Trophoblast cell (in vitro differentiated cells and primary cell): ENCODE measurements around the gene SOWAHC.

ENCODE experiments used
- DNase-seq, 2 donors: peaks; one replicate each; pipeline ENCODE4 v3.0.0-alpha.2; 2016
- H2AFZ ChIP-seq: 2 replicates; pipeline ENCODE4 v1.6.1; 2013; ENCODE audit warnings: low read length, moderate library complexity, mild to moderate bottlenecking; ENCODE audit not compliant: insufficient read depth, poor library complexity
- H2AK5ac ChIP-seq: 2 replicates; pipeline ENCODE4 v1.6.1; 2013; ENCODE audit warnings: mild to moderate bottlenecking, low read length
- H2BK120ac ChIP-seq: 2 replicates; pipeline ENCODE4 v1.6.1; 2013; ENCODE audit warnings: low read length, mild to moderate bottlenecking, moderate library complexity; ENCODE audit not compliant: insufficient read depth, poor library complexity
- H2BK12ac ChIP-seq: 2 replicates; pipeline ENCODE4 v1.6.1; 2013; ENCODE audit warnings: mild to moderate bottlenecking, low read length, moderate library complexity
- H2BK5ac ChIP-seq: 2 replicates; pipeline ENCODE4 v1.6.1; 2013; ENCODE audit warnings: low read length, low read depth, moderate library complexity, mild to moderate bottlenecking; ENCODE audit not compliant: poor library complexity
- H3K14ac ChIP-seq: 2 replicates; pipeline ENCODE4 v1.6.1; 2013; ENCODE audit warnings: mild to moderate bottlenecking, low read length
- H3K18ac ChIP-seq: 2 replicates; pipeline ENCODE4 v1.6.1; 2013; ENCODE audit warnings: mild to moderate bottlenecking, low read length
- H3K23ac ChIP-seq: 2 replicates; pipeline ENCODE4 v1.6.1; 2013; ENCODE audit warnings: low read length
- H3K27ac ChIP-seq: 2 replicates; pipeline ENCODE4 v1.5.1; 2013; ENCODE audit warnings: low read depth, mild to moderate bottlenecking, inconsistent platforms, low read length, moderate library complexity
- H3K27me3 ChIP-seq: 2 replicates; pipeline ENCODE4 v1.6.1; 2013; ENCODE audit warnings: inconsistent platforms, mild to moderate bottlenecking, low read length, moderate library complexity; ENCODE audit not compliant: insufficient read depth
- H3K36me3 ChIP-seq, 2 experiments: 1 replicate in 1 of 2; 2 replicates in 1 of 2; pipeline ENCODE4 v1.6.1; 2013; ENCODE audit warnings: low read length in 2 of 2, mild to moderate bottlenecking in 2 of 2, moderate library complexity in 1 of 2; ENCODE audit not compliant: insufficient read depth in 2 of 2, control insufficient read depth in 1 of 2
- H3K4ac ChIP-seq: 2 replicates; pipeline ENCODE4 v1.6.1; 2013; ENCODE audit warnings: low read depth, mild to moderate bottlenecking, low read length, moderate library complexity
- H3K4me1 ChIP-seq, 2 experiments: 1 replicate in 1 of 2; 2 replicates in 1 of 2; pipeline ENCODE4 v1.6.1; 2013; ENCODE audit warnings: low read length in 2 of 2, mild to moderate bottlenecking in 2 of 2, moderate library complexity in 1 of 2; ENCODE audit not compliant: insufficient read depth in 2 of 2, control insufficient read depth in 1 of 2
- H3K4me2 ChIP-seq: 2 replicates; pipeline ENCODE4 v1.6.1; 2013; ENCODE audit warnings: inconsistent platforms, mild to moderate bottlenecking, low read length, moderate library complexity
- H3K4me3 ChIP-seq: 2 replicates; pipeline ENCODE4 v1.5.1; 2013; ENCODE audit warnings: mild to moderate bottlenecking, low read depth, low read length, inconsistent platforms
- H3K79me1 ChIP-seq: one replicate; pipeline ENCODE4 v1.6.1; 2013; ENCODE audit warnings: low read length
- H3K79me2 ChIP-seq: 2 replicates; pipeline ENCODE4 v1.6.1; 2013; ENCODE audit warnings: low read length, mild to moderate bottlenecking; ENCODE audit not compliant: control insufficient read depth, insufficient read depth, poor library complexity
- H3K9ac ChIP-seq: 2 replicates; pipeline ENCODE4 v1.6.1; 2013; ENCODE audit warnings: mild to moderate bottlenecking, low read length
- H3K9me3 ChIP-seq: 2 replicates; pipeline ENCODE4 v1.6.1; 2013; ENCODE audit warnings: low read depth, mild to moderate bottlenecking, control low read depth, inconsistent platforms, low read length; ENCODE audit not compliant: insufficient read depth
- H4K12ac ChIP-seq: 2 replicates; pipeline ENCODE4 v1.6.1; 2013; ENCODE audit warnings: low read depth, mild to moderate bottlenecking, low read length, moderate library complexity
- H4K8ac ChIP-seq: 2 replicates; pipeline ENCODE4 v1.6.1; 2013; ENCODE audit warnings: low read depth, mild to moderate bottlenecking, low read length, moderate library complexity
- H4K91ac ChIP-seq: one replicate; pipeline ENCODE4 v1.6.1; 2013; ENCODE audit warnings: low read depth, mild to moderate bottlenecking, low read length, moderate library complexity
- WGBS: extraction: QIAGEN DNeasy Blood & Tissue Kit; methylation state at CpG from one replicate; pipeline ENCODE4 v1.1.7; 2013; ENCODE audit warnings: missing lambda C conversion rate; ENCODE audit not compliant: insufficient read length, insufficient coverage; ENCODE audit errors: extremely low coverage; 5-methylcytosine and 5-hydroxymethylcytosine counted together

The SOWAHC gene

DNA sequence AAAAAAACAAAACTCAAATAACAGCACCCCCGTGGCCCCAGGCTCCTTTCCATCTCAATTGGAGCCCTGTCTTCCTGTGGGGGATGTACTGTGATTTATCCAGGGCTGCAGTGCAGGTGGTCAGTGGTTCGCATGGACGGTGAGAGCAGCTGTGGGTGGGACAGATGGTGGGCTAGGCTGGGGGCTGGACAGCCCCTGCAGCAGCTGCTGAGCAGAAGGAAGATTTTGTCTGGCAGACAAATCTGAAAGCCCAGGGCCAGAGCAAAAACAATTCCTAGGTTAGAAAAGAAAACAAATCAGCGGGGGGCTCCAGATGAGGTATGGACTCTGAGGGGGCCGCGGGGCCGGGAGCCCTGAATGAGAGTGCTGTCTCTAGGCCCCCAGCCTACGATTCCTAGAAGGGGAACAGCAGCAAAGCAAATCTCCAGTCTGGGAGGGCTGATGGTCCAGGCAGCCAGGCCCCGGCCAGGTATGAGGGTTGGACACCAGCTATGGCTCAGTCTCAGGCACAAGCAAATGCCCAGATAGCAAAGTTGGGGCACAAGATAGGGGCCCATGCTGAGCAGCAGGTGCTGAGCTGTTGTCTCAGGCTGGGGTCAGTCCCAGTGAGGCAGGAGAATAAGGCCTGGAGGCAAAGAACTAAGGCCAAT, 45.4 kb downstream of the SOWAHC start:
- H3K79me2 ChIP-seq: no peaks in the 10 kb centered on the region
- no CpG with 5 or more reads among the region's 9 CpGs for WGBS
- peaks cover 2% of the 10 kb centered on the region for H3K9me3 ChIP-seq

DNA sequence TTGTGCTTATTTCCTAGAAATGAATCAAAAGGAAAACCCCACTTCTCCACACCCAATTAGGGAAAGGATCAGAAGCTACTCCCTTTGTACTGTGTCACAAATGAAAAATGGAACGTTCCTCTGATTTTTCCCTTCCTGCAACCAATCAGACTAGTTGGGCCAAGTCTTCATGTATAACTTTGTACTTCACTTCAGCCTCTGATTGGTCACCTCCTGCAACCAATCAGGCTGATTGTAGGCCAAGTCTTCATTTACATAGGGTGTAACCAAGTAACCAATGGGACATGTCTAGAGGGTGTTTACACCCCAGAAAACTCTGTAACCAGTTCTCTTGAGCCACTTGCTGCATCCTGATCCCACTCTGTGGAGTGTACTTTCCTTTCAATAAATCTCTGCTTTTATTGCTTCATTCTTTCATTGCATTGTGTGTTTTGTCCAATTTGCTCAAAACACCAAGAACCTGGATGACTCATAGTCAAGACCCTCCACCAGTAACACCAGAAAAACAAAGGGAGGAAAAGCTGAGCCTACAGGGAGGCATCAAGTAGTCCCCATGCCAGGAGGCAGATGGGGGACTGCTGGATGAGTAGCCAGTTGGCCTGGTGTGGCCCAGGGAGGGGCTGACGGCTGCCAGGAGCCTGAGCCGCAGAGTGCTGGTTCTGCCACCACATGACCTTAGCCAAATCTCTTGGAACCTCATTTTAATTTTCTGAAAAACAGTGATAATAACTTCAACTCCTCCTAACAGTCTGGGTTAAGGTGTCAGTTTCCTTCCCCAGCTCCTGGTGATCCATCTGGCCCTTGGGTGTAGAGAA, 46.1 kb downstream of the SOWAHC start:
- H3K79me2 ChIP-seq: no peaks in the 10 kb centered on the region
- H3K27me3 ChIP-seq: no peaks in the 10 kb centered on the region
- no peak overlapping the region for H2BK120ac ChIP-seq
- H2BK12ac ChIP-seq: peak overlapping the region; percentile 51
- H2AK5ac ChIP-seq: no peak overlapping the region
- H4K12ac ChIP-seq: no peak overlapping the region
- H3K27ac ChIP-seq: no peak overlapping the region
- peak overlapping the region; percentile 46 for H4K91ac ChIP-seq
- H3K9me3 ChIP-seq: peaks cover 2% of the 10 kb centered on the region
- no peaks in the 10 kb centered on the region for H3K36me3 ChIP-seq
- H3K79me1 ChIP-seq: no peaks in the 10 kb centered on the region
- no peak overlapping the region for H4K8ac ChIP-seq
- no peak overlapping the region for H3K18ac ChIP-seq
- no peak overlapping the region for H3K23ac ChIP-seq
- no peak for DNase-seq
- H2AFZ ChIP-seq: no peak overlapping the region
- no peak overlapping the region for H3K4me3 ChIP-seq
- H3K4me2 ChIP-seq: no peak overlapping the region
- H2BK5ac ChIP-seq: no peak overlapping the region
- H3K4me1 ChIP-seq: peaks cover 5 to 7% of the 10 kb centered on the region in 2 experiments
- no CpG with 5 or more reads among the region's 3 CpGs for WGBS
- H3K9ac ChIP-seq: no peak overlapping the region
- H3K4ac ChIP-seq: no peak overlapping the region
- H3K14ac ChIP-seq: no peak overlapping the region

More for the DNA sequence above, 45.4 kb downstream of the SOWAHC start:
- Histone ChIP-seq H2AFZ (no peak overlapping the region), H4K91ac (no peak overlapping the region), H2AK5ac (no peak overlapping the region), H4K12ac (no peak overlapping the region), H3K23ac (no peak overlapping the region), H3K36me3 (no peaks in the 10 kb centered on the region), H3K4me2 (no peak overlapping the region), H3K14ac (no peak overlapping the region), H3K27ac (no peak overlapping the region), H3K4me3 (no peak overlapping the region), H3K4me1 (peaks cover 7% of the 10 kb centered on the region in 2 experiments), H2BK12ac (peak overlapping the region; percentile 34), H2BK120ac (peak overlapping the region; percentile 15), H2BK5ac (no peak overlapping the region), H4K8ac (no peak overlapping the region), H3K9ac (no peak overlapping the region), H3K18ac (no peak overlapping the region), H3K27me3 (no peaks in the 10 kb centered on the region), H3K4ac (no peak overlapping the region), H3K79me1 (no peaks in the 10 kb centered on the region)
- no peak for DNase-seq

DNA sequence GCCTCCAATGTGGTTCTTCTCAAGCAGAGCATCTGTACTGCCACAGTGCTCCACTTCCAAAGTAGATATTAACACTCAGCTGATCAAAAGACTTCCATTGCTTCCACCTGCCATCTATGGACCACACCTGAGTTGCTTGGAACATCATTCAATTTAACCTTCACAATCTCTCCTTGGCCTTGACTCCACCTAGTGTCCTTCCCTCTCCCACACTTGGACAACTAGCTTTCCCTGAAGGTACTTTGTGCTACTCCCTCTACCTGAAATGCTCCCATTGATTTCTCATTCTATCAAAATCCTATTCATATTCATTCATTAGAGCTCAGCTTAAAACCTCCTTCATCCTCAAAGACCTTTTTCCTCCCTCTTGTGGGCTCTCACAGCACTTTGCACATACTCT, 48.7 kb downstream of the SOWAHC start:
- Histone ChIP-seq H3K4me1 (peaks cover 4 to 7% of the 10 kb centered on the region in 2 experiments), H3K23ac (no peak overlapping the region), H2AFZ (no peak overlapping the region), H3K4ac (no peak overlapping the region), H4K8ac (no peak overlapping the region), H3K4me2 (no peak overlapping the region), H3K36me3 (no peaks in the 10 kb centered on the region), H3K79me1 (no peaks in the 10 kb centered on the region), H2BK120ac (no peak overlapping the region), H2BK5ac (no peak overlapping the region), H3K18ac (no peak overlapping the region), H3K27me3 (no peaks in the 10 kb centered on the region), H3K27ac (no peak overlapping the region), H2AK5ac (no peak overlapping the region), H4K91ac (no peak overlapping the region), H3K9me3 (peaks cover 2% of the 10 kb centered on the region), H4K12ac (no peak overlapping the region), H3K4me3 (no peak overlapping the region), H3K9ac (no peak overlapping the region), H3K14ac (no peak overlapping the region), H3K79me2 (no peaks in the 10 kb centered on the region), H2BK12ac (no peak overlapping the region)
- DNase-seq: peak; percentile 36 to 74

DNA sequence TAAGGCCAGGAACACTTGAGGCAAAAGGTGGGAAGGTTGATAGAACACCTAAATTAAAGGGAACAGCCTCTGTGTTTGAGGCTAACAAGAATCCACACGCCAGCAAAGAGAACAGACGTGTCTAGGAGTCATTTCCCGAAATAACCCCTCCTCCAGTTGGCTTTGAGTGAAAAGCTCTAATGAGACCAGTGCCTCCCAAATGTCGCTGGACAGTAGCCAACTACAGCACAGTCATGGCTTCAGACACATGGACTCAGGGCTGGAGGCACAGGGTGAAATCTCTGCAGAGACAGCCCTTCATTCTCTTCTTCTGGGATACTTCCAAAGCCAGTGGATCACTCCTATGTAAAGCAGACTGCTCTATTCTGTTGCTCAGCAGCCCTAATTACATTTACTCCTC, 49.6 kb downstream of the SOWAHC start:
- H3K27ac ChIP-seq: no peak overlapping the region
- H3K79me2 ChIP-seq: no peaks in the 10 kb centered on the region
- H2BK5ac ChIP-seq: no peak overlapping the region
- no peak for DNase-seq
- WGBS: no CpG with 5 or more reads among the region's 4 CpGs
- no peak overlapping the region for H3K4me2 ChIP-seq
- no peak overlapping the region for H3K4me3 ChIP-seq
- no peak overlapping the region for H2BK12ac ChIP-seq
- H2AFZ ChIP-seq: no peak overlapping the region
- no peak overlapping the region for H3K9ac ChIP-seq
- H3K36me3 ChIP-seq: no peaks in the 10 kb centered on the region
- H4K12ac ChIP-seq: no peak overlapping the region
- H3K27me3 ChIP-seq: no peaks in the 10 kb centered on the region
- H3K79me1 ChIP-seq: no peaks in the 10 kb centered on the region
- H2BK120ac ChIP-seq: no peak overlapping the region
- H4K8ac ChIP-seq: no peak overlapping the region
- no peak overlapping the region for H3K4ac ChIP-seq
- H3K14ac ChIP-seq: no peak overlapping the region
- no peak overlapping the region for H2AK5ac ChIP-seq
- peaks cover 2% of the 10 kb centered on the region for H3K9me3 ChIP-seq
- H3K18ac ChIP-seq: no peak overlapping the region
- H3K4me1 ChIP-seq: peaks cover 4 to 7% of the 10 kb centered on the region in 2 experiments
- no peak overlapping the region for H4K91ac ChIP-seq
- no peak overlapping the region for H3K23ac ChIP-seq
